GM23248 (cell line): ENCODE results near the gene CEBPG. TPM values are rescaled to one million over a fixed set of nuclear protein-coding genes. Genes with fewer than 3 reads are reported as not detected.

Experiments used
- DNase-seq: peaks from one replicate; pipeline ENCODE4 v3.0.0-alpha.2; 2015
- H2AFZ ChIP-seq: fragments of 200-600 bp; sonication (generic); 2 replicates; pipeline ENCODE4 v1.6.1; 2016; ENCODE audit warnings: antibody characterized with exemption
- H3F3A ChIP-seq: fragments of 200-600 bp; sonication (generic); 2 replicates; pipeline ENCODE4 v1.6.1; 2016; ENCODE audit warnings: mild to moderate bottlenecking, antibody characterized with exemption, mixed run types; ENCODE audit not compliant: insufficient read depth
- H3K27ac ChIP-seq: fragments of 200-600 bp; sonication (generic); 2 replicates; pipeline ENCODE4 v1.5.1; 2016; ENCODE audit warnings: mild to moderate bottlenecking
- H3K27me3 ChIP-seq: fragments of 200-600 bp; sonication (generic); replicated peaks from 2 replicates; pipeline ENCODE4 v1.6.1; 2016; ENCODE audit warnings: mild to moderate bottlenecking; ENCODE audit not compliant: insufficient read depth
- H3K36me3 ChIP-seq: fragments of 200-600 bp; sonication (generic); 2 replicates; pipeline ENCODE4 v1.6.1; 2016; ENCODE audit warnings: low read depth, mild to moderate bottlenecking
- H3K4me1 ChIP-seq: fragments of 200-600 bp; sonication (generic); 2 replicates; pipeline ENCODE4 v1.6.1; 2016; ENCODE audit warnings: mild to moderate bottlenecking; ENCODE audit not compliant: insufficient read depth
- H3K4me2 ChIP-seq: fragments of 200-600 bp; sonication (generic); one replicate; pipeline ENCODE4 v1.6.1; 2016; ENCODE audit warnings: mild to moderate bottlenecking; ENCODE audit not compliant: unreplicated experiment
- H3K4me3 ChIP-seq: fragments of 200-600 bp; sonication (generic); 2 replicates; pipeline ENCODE4 v1.5.1; 2016; ENCODE audit warnings: mild to moderate bottlenecking
- H3K79me2 ChIP-seq: fragments of 200-600 bp; sonication (generic); 2 replicates; pipeline ENCODE4 v1.6.1; 2016; ENCODE audit warnings: mild to moderate bottlenecking; ENCODE audit not compliant: insufficient read depth
- H3K9ac ChIP-seq: fragments of 200-600 bp; sonication (generic); 2 replicates; pipeline ENCODE4 v1.6.1; 2016; ENCODE audit warnings: mild to moderate bottlenecking
- H3K9me2 ChIP-seq: fragments of 200-600 bp; sonication (generic); 2 replicates; pipeline ENCODE4 v1.6.1; 2016; ENCODE audit warnings: mixed run types, mild to moderate bottlenecking, moderate library complexity; ENCODE audit not compliant: insufficient read depth
- H3K9me3 ChIP-seq: fragments of 200-600 bp; sonication (generic); one replicate; pipeline ENCODE4 v1.6.1; 2017; ENCODE audit warnings: low read depth
- H4K20me1 ChIP-seq: fragments of 200-600 bp; sonication (generic); 2 replicates; pipeline ENCODE4 v1.6.0; 2016; ENCODE audit not compliant: insufficient read depth
- EZH2 ChIP-seq: fragments of 200-600 bp; sonication (generic); IDR thresholded peaks from 2 replicates; pipeline ENCODE4 v1.6.1; 2018; ENCODE audit warnings: antibody characterized with exemption, mild to moderate bottlenecking; ENCODE audit not compliant: insufficient read depth, poor library complexity, severe bottlenecking
- EZH2phosphoT487 ChIP-seq: fragments of 200-600 bp; sonication (generic); IDR thresholded peaks from 2 replicates; pipeline ENCODE4 v1.6.1; 2018; ENCODE audit warnings: antibody characterized with exemption, moderate library complexity, mild to moderate bottlenecking, low read depth; ENCODE audit not compliant: insufficient read depth
- WGBS, 2 experiments: methylation state at CpG; one replicate each; pipeline ENCODE4 v1.1.6; 2015 to 2017; ENCODE audit warnings: low lambda C conversion rate in 2 of 2, low coverage in 1 of 2; ENCODE audit errors: missing lambda C conversion rate in 2 of 2; 5-methylcytosine and 5-hydroxymethylcytosine counted together
- in situ Hi-C: fragments of 300-500 bp; cut with MboI; formaldehyde crosslinking; loops from 2 replicates; pipeline ENCODE4 v1.15.0; 2020
- polyA plus RNA-seq: library from polyadenylated mRNA; unstranded; fragments of >200 nt; fragmentation: Nextera tagmentation; extraction: Ambion mirVana; gene quantifications from 2 replicates; pipeline ENCODE4 v1.2.1, GENCODE V29; 2016
- total RNA-seq: library from RNA; depleted of rRNA; stranded (reverse); fragments of >200 nt; shearing (Covaris generic); gene quantifications from 2 replicates; pipeline ENCODE4 v1.2.3, GENCODE V29; 2014

CEBPG gene
- total and polyA plus RNA-seq, 2 experiments from 2014 or later: 27.6 to 36.2 TPM

GRCh38 chr19:33397536-33398360, 24.2 kb downstream of the CEBPG start:
- in situ Hi-C loops: no loop called here
- Histone ChIP-seq H3K79me2 (no peaks in the 10 kb centered on the region), H3K9me3 (no peaks in the 10 kb centered on the region), H4K20me1 (no peaks in the 10 kb centered on the region), H2AFZ (no peak overlapping the region), H3K27ac (no peak overlapping the region), H3K9me2 (no peaks in the 10 kb centered on the region), H3K36me3 (no peaks in the 10 kb centered on the region), H3F3A (peaks cover 8% of the 10 kb centered on the region; the same call in 1 of the 2 replicates), H3K4me2 (no peak overlapping the region), H3K4me1 (peaks cover 28% of the 10 kb centered on the region), H3K4me3 (no peak overlapping the region), H3K27me3 (no peaks in the 10 kb centered on the region), H3K9ac (no peak overlapping the region)
- no peak for DNase-seq
- no peak for TF ChIP-seq EZH2
- no peak for TF ChIP-seq EZH2phosphoT487
- WGBS, 2 experiments: 83 to 87% methylated on average over 14 to 15 of the region's 15 CpGs

GRCh38 chr19:33398361-33399060, 25.0 kb downstream of the CEBPG start:
- Histone ChIP-seq H2AFZ (no peak overlapping the region), H3K9me2 (no peaks in the 10 kb centered on the region), H3K79me2 (no peaks in the 10 kb centered on the region), H3K4me3 (no peak overlapping the region), H3K27me3 (no peaks in the 10 kb centered on the region), H3K4me2 (no peak overlapping the region), H4K20me1 (no peaks in the 10 kb centered on the region), H3K36me3 (no peaks in the 10 kb centered on the region), H3K27ac (no peak overlapping the region), H3F3A (peaks cover 6% of the 10 kb centered on the region; the same call in 1 of the 2 replicates), H3K4me1 (peaks cover 25% of the 10 kb centered on the region), H3K9me3 (no peaks in the 10 kb centered on the region), H3K9ac (no peak overlapping the region)
- 85 to 86% methylated on average over 16 to 19 of the region's 19 CpGs for WGBS, 2 experiments
- TF ChIP-seq EZH2phosphoT487 (no peak), EZH2 (no peak)
- DNase-seq: no peak
- in situ Hi-C loops: no loop called here

DNA sequence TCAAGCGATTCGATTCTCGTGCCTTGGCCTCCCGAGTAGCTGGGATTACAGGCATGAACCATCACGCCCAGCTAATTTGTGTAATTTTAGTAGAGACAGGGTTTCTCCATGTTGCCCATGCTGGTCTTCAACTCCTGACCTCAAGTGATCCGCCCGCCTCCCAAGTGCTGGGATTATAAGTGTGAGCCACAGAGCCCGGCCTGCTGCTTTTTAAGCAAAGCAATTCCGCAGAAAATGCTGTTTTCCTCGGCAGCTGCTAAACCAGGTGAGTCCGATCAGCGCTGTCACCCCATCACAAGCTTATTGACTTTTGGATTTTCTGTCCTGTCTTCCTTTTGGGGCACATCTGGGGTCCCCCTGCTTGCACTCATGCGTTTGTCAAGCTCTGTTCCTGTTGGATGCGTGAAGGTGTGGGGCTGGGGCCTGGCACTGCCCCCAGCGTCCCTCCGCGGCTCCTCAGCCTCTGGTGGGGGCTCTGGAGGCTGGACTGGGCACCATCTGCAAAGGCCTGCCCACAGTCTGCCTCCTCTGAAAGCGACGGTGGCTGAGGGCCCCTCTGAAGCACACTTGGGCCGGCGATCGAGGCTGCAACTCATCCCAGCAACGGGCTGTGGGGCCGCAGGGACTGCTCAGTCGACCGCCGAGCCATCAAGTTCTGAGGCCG, 25.7 kb downstream of the CEBPG start:
- in situ Hi-C loops: no loop called here
- H3K36me3 ChIP-seq: no peaks in the 10 kb centered on the region
- H3K27me3 ChIP-seq: no peaks in the 10 kb centered on the region
- no peak overlapping the region for H3K4me2 ChIP-seq
- H2AFZ ChIP-seq: no peak overlapping the region
- H3F3A ChIP-seq: no peaks in the 10 kb centered on the region
- no peak overlapping the region for H3K9ac ChIP-seq
- H3K79me2 ChIP-seq: no peaks in the 10 kb centered on the region
- no peaks in the 10 kb centered on the region for H3K9me2 ChIP-seq
- TF ChIP-seq EZH2 (no peak), EZH2phosphoT487 (no peak)
- H3K4me3 ChIP-seq: no peak overlapping the region
- H3K27ac ChIP-seq: no peak overlapping the region
- H3K4me1 ChIP-seq: peaks cover 18% of the 10 kb centered on the region
- no peak for DNase-seq
- 93 to 96% methylated on average over 26 to 28 of the region's 28 CpGs for WGBS, 2 experiments
- no peaks in the 10 kb centered on the region for H4K20me1 ChIP-seq
- no peaks in the 10 kb centered on the region for H3K9me3 ChIP-seq

GRCh38 chr19:33399745-33400681, 26.5 kb downstream of the CEBPG start:
- Histone ChIP-seq H3K4me2 (no peak overlapping the region), H2AFZ (no peak overlapping the region), H3K4me3 (no peak overlapping the region), H3K36me3 (no peaks in the 10 kb centered on the region), H3K27ac (no peak overlapping the region), H3K27me3 (no peaks in the 10 kb centered on the region), H3K4me1 (peaks cover 11% of the 10 kb centered on the region), H3K9ac (no peak overlapping the region), H3F3A (no peaks in the 10 kb centered on the region), H3K79me2 (no peaks in the 10 kb centered on the region), H3K9me3 (no peaks in the 10 kb centered on the region), H4K20me1 (no peaks in the 10 kb centered on the region), H3K9me2 (no peaks in the 10 kb centered on the region)
- in situ Hi-C loops: no loop called here
- TF ChIP-seq EZH2phosphoT487 (no peak), EZH2 (no peak)
- DNase-seq: no peak
- 86 to 87% methylated on average over 22 of the region's 22 CpGs for WGBS, 2 experiments
